ENCODE data around the gene TRPC5OS.

The TRPC5OS gene

DNA sequence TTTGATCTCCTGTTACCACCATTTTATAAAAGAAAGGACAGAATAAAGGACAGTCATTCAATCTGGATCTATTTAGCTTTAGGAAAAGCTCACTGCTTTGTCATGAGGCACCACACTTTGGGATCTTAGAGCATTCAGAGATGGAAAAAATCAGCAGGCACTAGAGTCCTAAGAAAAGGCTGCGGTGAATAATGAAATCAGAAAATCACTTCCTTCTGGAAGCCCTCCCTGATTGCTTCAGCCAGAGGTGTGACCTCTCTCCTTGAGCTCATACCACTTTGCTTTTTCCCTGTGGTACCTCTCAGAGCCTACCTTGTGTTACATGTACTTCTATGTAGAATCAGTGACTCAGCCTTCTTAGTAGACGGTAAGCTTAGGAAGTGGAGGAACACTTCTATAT lies 8.7 kb upstream of the TRPC5OS start:
- no peak overlapping the region for H3K27ac ChIP-seq
- H3K4me1 ChIP-seq, result no peaks in the 10 kb centered on the region
- no peak for DNase-seq
- no peak overlapping the region for H3K4me3 ChIP-seq
- H3K9me3 ChIP-seq, result peaks cover 0 to 4% (median 0%) of the 10 kb centered on the region in 3 donors
- H3K27me3 ChIP-seq, result no peaks in the 10 kb centered on the region
- H3K36me3 ChIP-seq, result no peaks in the 10 kb centered on the region
- TF ChIP-seq, protein P1, sequence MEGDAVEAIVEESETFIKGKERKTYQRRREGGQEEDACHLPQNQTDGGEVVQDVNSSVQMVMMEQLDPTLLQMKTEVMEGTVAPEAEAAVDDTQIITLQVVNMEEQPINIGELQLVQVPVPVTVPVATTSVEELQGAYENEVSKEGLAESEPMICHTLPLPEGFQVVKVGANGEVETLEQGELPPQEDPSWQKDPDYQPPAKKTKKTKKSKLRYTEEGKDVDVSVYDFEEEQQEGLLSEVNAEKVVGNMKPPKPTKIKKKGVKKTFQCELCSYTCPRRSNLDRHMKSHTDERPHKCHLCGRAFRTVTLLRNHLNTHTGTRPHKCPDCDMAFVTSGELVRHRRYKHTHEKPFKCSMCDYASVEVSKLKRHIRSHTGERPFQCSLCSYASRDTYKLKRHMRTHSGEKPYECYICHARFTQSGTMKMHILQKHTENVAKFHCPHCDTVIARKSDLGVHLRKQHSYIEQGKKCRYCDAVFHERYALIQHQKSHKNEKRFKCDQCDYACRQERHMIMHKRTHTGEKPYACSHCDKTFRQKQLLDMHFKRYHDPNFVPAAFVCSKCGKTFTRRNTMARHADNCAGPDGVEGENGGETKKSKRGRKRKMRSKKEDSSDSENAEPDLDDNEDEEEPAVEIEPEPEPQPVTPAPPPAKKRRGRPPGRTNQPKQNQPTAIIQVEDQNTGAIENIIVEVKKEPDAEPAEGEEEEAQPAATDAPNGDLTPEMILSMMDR (IDR thresholded peaks at IDR 0.05), result no peak
- intact Hi-C loops (cut with DNase I; ENCODE audit: low total_unique reads), result no loop called here

- no peaks in the 10 kb centered on the region for H3K27me3 ChIP-seq
- H3K4me3 ChIP-seq, result no peak overlapping the region
- TF ChIP-seq, protein P1 (IDR thresholded peaks at IDR 0.05), result no peak
- H3K36me3 ChIP-seq, result no peaks in the 10 kb centered on the region
- intact Hi-C loops (cut with DNase I; ENCODE audit: low total_unique reads), result no loop called here
- H3K4me1 ChIP-seq, result no peaks in the 10 kb centered on the region
- no peak for DNase-seq
- no peak overlapping the region for H3K27ac ChIP-seq
- H3K9me3 ChIP-seq, result peaks cover 0 to 4% (median 0%) of the 10 kb centered on the region in 3 donors
Observed at GRCh38 chrX:111868726-111869638, 7.0 kb upstream of the TRPC5OS start.

- no peaks in the 10 kb centered on the region for H3K27me3 ChIP-seq
- intact Hi-C loops (cut with DNase I; ENCODE audit: low total_unique reads), result no loop called here
- H3K27ac ChIP-seq, result no peak overlapping the region
- H3K4me3 ChIP-seq, result no peak overlapping the region
- TF ChIP-seq, protein P1 (IDR thresholded peaks at IDR 0.05), result peak; percentile 36 to 41
- peaks cover 0 to 4% (median 0%) of the 10 kb centered on the region in 3 donors for H3K9me3 ChIP-seq
- H3K36me3 ChIP-seq, result no peaks in the 10 kb centered on the region
- no peaks in the 10 kb centered on the region for H3K4me1 ChIP-seq
- DNase-seq, result no peak
Observed at GRCh38 chrX:111869639-111870034, 6.3 kb upstream of the TRPC5OS start.

GRCh38 chrX:111874241-111874640 lies 1.7 kb upstream of the TRPC5OS start:
- Histone ChIP-seq H3K9me3 (peaks cover 0 to 4% (median 0%) of the 10 kb centered on the region in 3 donors), H3K27ac (no peak overlapping the region), H3K36me3 (no peaks in the 10 kb centered on the region), H3K27me3 (no peaks in the 10 kb centered on the region), H3K4me1 (no peaks in the 10 kb centered on the region), H3K4me3 (no peak overlapping the region)
- TF ChIP-seq, protein P1 (IDR thresholded peaks at IDR 0.05), result no peak
- intact Hi-C loops (cut with DNase I; ENCODE audit: low total_unique reads), result no loop called here
- DNase-seq, result no peak

- H3K4me1 ChIP-seq, result no peaks in the 10 kb centered on the region
- intact Hi-C loops (cut with DNase I; ENCODE audit: low total_unique reads), result no loop called here
- no peak overlapping the region for H3K4me3 ChIP-seq
- H3K27ac ChIP-seq, result no peak overlapping the region
- H3K27me3 ChIP-seq, result no peaks in the 10 kb centered on the region
- TF ChIP-seq, protein P1 (IDR thresholded peaks at IDR 0.05), result no peak
- no peak for DNase-seq
- no peaks in the 10 kb centered on the region for H3K36me3 ChIP-seq
- H3K9me3 ChIP-seq, result peaks cover 0 to 4% (median 0%) of the 10 kb centered on the region in 3 donors
Observed at GRCh38 chrX:111876646-111877045, 665 bp downstream of the TRPC5OS start.
